ENCODE measurements around the gene MED27.

The MED27 gene

DNA sequence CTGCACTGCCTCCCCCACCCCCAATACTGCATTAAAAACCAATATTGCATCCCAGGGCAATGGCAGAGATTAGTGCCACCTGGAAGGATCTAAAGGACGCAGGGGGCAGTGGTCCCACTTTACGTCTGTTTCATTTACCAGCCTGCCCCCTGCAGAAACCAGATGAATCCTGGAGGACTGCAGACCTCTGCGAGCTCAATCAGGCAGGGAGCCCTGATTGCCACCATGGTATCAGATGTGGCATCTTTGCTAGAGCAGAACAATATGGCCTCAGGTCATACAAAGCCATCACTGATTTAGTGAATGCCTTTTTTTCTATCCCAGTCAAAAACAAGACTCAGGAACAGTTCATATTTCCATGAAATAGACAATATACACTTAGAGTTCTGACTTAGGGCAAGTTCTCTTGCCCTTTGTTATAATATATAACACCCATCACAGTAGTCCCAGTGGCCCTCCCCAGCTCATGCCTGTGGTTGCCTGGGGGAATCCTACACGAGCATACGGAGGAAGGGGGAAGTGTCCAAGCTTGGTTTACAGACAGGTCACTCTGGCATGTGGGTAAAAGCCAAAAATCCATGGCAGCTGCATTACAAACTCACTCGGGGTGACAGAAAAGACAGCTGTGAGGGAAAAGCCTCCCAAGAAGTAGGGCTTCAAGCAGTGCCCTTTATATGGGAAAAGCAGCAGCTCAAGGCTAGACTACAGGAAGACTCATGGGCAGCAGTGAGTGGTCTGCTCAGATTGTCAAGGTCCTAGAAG is 85.1 kb downstream of the MED27 start:
- no peaks in the 10 kb centered on the region for H3K27me3 ChIP-seq
- H3K27ac ChIP-seq = no peak overlapping the region
- peaks cover 0 to 9% (median 4%) of the 10 kb centered on the region in 3 donors for H3K36me3 ChIP-seq
- no peaks in the 10 kb centered on the region for H3K9me3 ChIP-seq
- no peak overlapping the region for H3K4me3 ChIP-seq
- intact Hi-C loops (cut with DNase I; ENCODE audit: low total_unique reads) = no loop called here
- peaks cover 0 to 14% (median 6%) of the 10 kb centered on the region in 4 donors for H3K4me1 ChIP-seq
- no peak for DNase-seq
- TF ChIP-seq, protein P1, sequence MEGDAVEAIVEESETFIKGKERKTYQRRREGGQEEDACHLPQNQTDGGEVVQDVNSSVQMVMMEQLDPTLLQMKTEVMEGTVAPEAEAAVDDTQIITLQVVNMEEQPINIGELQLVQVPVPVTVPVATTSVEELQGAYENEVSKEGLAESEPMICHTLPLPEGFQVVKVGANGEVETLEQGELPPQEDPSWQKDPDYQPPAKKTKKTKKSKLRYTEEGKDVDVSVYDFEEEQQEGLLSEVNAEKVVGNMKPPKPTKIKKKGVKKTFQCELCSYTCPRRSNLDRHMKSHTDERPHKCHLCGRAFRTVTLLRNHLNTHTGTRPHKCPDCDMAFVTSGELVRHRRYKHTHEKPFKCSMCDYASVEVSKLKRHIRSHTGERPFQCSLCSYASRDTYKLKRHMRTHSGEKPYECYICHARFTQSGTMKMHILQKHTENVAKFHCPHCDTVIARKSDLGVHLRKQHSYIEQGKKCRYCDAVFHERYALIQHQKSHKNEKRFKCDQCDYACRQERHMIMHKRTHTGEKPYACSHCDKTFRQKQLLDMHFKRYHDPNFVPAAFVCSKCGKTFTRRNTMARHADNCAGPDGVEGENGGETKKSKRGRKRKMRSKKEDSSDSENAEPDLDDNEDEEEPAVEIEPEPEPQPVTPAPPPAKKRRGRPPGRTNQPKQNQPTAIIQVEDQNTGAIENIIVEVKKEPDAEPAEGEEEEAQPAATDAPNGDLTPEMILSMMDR (IDR thresholded peaks at IDR 0.05) = no peak

DNA sequence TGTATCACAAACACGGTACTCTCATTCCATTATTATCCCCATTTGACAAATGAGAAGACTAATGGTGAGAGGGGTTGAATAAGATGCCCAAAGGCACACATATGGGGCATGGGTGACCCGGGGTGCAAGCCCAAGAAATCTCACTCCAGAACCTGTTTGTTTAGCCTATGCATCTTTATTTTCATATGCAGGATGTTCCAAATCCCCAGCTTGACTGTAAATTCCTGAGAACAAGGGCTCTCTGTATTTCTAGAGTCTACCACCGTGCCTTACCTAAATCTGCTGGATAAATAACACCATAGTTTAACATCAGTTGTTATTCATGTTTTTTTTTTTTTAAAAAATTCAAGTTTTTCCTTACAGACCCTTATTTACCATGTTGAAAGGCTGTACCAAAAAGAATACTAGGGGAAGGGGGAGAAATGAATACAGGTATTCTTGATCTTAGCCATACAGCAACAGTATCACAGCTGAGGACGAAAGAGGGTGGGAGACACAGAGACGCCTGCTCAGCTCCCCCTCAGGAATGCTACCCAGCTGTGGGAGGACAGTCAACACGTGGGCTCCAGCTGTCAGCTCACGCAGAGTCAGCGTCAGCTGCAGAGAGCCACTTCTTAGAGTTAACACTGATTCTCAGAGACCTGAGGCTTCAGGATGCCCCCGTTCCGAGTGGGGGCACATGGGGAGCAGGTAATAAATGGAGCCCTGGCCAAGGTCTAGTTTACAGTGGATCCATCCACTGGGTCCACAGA is 86.6 kb downstream of the MED27 start:
- no peaks in the 10 kb centered on the region for H3K9me3 ChIP-seq
- H3K36me3 ChIP-seq = peaks cover 0 to 9% (median 4%) of the 10 kb centered on the region in 3 donors
- intact Hi-C loops (cut with DNase I; ENCODE audit: low total_unique reads) = no loop called here
- TF ChIP-seq, protein P1 (IDR thresholded peaks at IDR 0.05) = no peak
- DNase-seq = no peak
- no peak overlapping the region for H3K4me3 ChIP-seq
- no peak overlapping the region for H3K27ac ChIP-seq
- no peaks in the 10 kb centered on the region for H3K27me3 ChIP-seq
- H3K4me1 ChIP-seq = peaks cover 0 to 11% (median 5%) of the 10 kb centered on the region in 4 donors

DNA sequence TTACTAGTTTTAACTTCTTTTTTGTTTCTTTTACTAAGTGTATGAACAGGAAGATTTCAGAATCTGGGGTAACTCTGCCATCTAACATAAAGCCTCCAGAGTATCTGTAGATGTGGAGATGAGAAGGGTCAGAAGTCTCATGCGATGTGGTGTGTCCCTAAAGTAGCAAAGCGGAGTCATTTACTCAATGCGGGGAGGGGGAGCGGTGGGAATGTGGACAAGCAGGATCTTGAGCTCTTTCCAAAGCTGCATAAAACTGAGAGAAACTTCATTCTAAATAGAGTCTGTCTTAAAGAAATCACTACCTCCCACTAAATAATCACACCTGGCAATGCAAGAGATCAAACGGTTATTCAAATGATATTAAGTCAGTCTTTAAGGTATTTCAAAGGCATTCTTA is 92.4 kb downstream of the MED27 start:
- Histone ChIP-seq H3K4me3 (no peak overlapping the region), H3K36me3 (no peaks in the 10 kb centered on the region), H3K4me1 (peaks cover 0 to under 1% (median 0%) of the 10 kb centered on the region in 4 donors), H3K27ac (no peak overlapping the region), H3K9me3 (no peaks in the 10 kb centered on the region), H3K27me3 (no peaks in the 10 kb centered on the region)
- no peak for DNase-seq
- TF ChIP-seq, protein P1 (IDR thresholded peaks at IDR 0.05) = no peak
- intact Hi-C loops (cut with DNase I; ENCODE audit: low total_unique reads) = no loop called here

DNA sequence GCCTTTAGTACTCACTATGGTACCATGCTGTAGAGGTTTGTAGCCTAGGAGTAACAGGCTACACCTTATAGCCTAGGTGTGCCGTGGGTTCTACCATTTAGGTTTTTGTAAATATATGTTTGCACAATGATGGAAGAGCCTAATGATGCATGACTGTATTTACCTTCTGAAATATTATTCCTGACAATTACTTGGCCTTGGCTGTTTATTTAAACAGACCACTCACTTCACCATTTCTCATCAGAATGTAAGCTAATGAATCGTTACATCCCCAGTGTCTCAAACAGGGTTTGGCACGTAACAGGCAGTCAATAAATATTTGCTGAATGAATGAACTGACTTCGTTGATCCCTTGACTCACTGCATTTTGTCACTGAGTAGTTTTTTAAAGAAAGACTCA is 93.1 kb downstream of the MED27 start:
- H3K27me3 ChIP-seq = no peaks in the 10 kb centered on the region
- no peak overlapping the region for H3K27ac ChIP-seq
- peaks cover 0 to 7% (median 3%) of the 10 kb centered on the region in 4 donors for H3K4me1 ChIP-seq
- no peak overlapping the region for H3K4me3 ChIP-seq
- no peaks in the 10 kb centered on the region for H3K36me3 ChIP-seq
- TF ChIP-seq, protein P1 (IDR thresholded peaks at IDR 0.05) = no peak
- no peak for DNase-seq
- intact Hi-C loops (cut with DNase I; ENCODE audit: low total_unique reads) = no loop called here
- H3K9me3 ChIP-seq = no peaks in the 10 kb centered on the region

DNA sequence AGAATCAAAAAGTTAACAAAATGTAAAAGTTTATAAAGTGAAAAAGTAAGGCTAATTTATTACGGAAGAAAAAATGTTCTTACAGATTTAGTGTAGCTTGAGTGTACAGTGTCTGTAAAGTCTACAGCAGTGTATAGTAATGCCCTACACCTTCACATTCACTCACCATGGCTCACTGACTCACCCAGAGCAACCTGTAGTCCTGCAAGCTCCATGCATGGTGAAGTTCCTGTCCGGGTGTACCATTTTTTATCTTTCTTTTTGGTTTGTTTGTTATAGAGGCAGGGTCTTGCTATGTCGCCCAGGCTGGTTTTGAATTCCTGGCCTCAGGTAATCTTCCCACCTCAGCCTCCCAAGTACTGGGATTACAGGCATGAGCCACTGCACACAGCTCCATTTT is 93.6 kb downstream of the MED27 start:
- Histone ChIP-seq H3K9me3 (no peaks in the 10 kb centered on the region), H3K27ac (no peak overlapping the region), H3K27me3 (no peaks in the 10 kb centered on the region), H3K4me3 (no peak overlapping the region), H3K4me1 (peaks cover 0 to 11% (median 8%) of the 10 kb centered on the region in 4 donors), H3K36me3 (no peaks in the 10 kb centered on the region)
- TF ChIP-seq, protein P1 (IDR thresholded peaks at IDR 0.05) = no peak
- no peak for DNase-seq
- intact Hi-C loops (cut with DNase I; ENCODE audit: low total_unique reads) = no loop called here

Measured in tibial artery (tissue), 4 donors.